ENCODE results near the gene KRTAP10-8.
"Not testable (repeated sequence)": the region's sequence is repeated elsewhere in the genome, so short reads cannot be mapped to it uniquely, and the experiment has no call there.

The KRTAP10-8 gene

GRCh38 chr21:44648557-44649311 lies 36.9 kb downstream of the KRTAP10-8 start:
- no peak for DNase-seq

- DNase-seq, result no peak
Measured at GRCh38 chr21:44649521-44650100, 37.7 kb downstream of the KRTAP10-8 start.

- DNase-seq, result no peak
Measured at GRCh38 chr21:44650265-44650972, 38.5 kb downstream of the KRTAP10-8 start.

GRCh38 chr21:44650973-44651675 lies 39.2 kb downstream of the KRTAP10-8 start:
- no peak for DNase-seq

- DNase-seq, result no peak
Measured at GRCh38 chr21:44653123-44653522, 41.2 kb downstream of the KRTAP10-8 start.

- peak; percentile 25 for DNase-seq
Measured at GRCh38 chr21:44653656-44654575, 42.0 kb downstream of the KRTAP10-8 start.

- no peak for DNase-seq
Measured at GRCh38 chr21:44654576-44655175, 42.8 kb downstream of the KRTAP10-8 start, which contains the start of gene KRTAP12-4. TSS of gene KRTAP12-4 (minus strand) at chr21:44654659. CDS start at chr21:44654614, 45 bp downstream.

GRCh38 chr21:44656868-44657267 lies 45.0 kb downstream of the KRTAP10-8 start:
- no peak for DNase-seq

GRCh38 chr21:44657635-44658540 lies 46.0 kb downstream of the KRTAP10-8 start, which contains the start of gene KRTAP12-3:
TSS of gene KRTAP12-3 (plus strand) at chr21:44657932. CDS start at chr21:44657980, 48 bp downstream.
- DNase-seq, result no peak

- DNase-seq, result no peak
Measured at GRCh38 chr21:44658541-44658910, 46.6 kb downstream of the KRTAP10-8 start.

GRCh38 chr21:44658913-44659595 lies 47.2 kb downstream of the KRTAP10-8 start:
- no peak for DNase-seq

GRCh38 chr21:44661567-44661966 lies 49.7 kb downstream of the KRTAP10-8 start:
- DNase-seq, result not testable (repeated sequence)

Data from NCI-H2171 treated with DMSO at 0.1 percent for 48 hours (cell line).